NCI-H446 treated with DMSO at 0.1 percent for 48 hours (cell line): ENCODE data around the gene C14orf119.

Source experiments
- DNase-seq: peaks from one replicate; lab custom pipeline; 2025; lab: John Stamatoyannopoulos, UW

Gene C14orf119

GRCh38 chr14:23095196-23096108, at the start of gene C14orf119:
Gene C14orf119 (plus strand): TSS chr14:23095505. CDS start chr14:23097659, 2,154 bp downstream.
- DNase-seq, result no peak

DNA sequence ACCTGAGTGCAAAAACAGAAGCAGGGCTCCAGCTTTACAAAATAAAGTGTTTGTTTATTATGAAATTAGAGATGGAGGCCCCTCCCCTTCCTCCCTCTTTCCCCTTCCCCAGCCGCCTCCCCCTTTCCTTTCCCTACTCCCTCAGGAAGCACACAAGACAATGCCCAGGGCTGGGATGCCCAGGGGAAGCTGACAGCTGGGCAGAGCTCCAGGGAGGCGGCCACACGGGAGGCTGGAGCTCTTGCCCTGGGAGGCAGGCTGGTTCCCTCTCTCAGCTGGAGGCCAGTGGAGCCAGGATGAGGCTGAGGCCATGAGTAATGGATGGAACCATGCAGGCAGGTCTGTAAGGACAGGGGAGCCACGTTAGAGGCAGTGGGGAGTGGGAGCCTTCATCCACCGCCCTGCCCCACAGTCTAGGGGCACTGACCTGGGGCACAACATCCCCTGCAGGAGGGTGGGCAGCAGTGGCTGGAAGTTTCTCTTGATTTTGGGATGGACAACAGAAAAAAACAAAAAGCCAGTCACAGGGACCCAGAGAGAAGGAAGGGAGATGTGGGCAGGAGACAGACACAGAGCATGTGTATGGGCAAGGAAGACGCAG, 48.2 kb upstream of the C14orf119 start:
- no peak for DNase-seq

DNA sequence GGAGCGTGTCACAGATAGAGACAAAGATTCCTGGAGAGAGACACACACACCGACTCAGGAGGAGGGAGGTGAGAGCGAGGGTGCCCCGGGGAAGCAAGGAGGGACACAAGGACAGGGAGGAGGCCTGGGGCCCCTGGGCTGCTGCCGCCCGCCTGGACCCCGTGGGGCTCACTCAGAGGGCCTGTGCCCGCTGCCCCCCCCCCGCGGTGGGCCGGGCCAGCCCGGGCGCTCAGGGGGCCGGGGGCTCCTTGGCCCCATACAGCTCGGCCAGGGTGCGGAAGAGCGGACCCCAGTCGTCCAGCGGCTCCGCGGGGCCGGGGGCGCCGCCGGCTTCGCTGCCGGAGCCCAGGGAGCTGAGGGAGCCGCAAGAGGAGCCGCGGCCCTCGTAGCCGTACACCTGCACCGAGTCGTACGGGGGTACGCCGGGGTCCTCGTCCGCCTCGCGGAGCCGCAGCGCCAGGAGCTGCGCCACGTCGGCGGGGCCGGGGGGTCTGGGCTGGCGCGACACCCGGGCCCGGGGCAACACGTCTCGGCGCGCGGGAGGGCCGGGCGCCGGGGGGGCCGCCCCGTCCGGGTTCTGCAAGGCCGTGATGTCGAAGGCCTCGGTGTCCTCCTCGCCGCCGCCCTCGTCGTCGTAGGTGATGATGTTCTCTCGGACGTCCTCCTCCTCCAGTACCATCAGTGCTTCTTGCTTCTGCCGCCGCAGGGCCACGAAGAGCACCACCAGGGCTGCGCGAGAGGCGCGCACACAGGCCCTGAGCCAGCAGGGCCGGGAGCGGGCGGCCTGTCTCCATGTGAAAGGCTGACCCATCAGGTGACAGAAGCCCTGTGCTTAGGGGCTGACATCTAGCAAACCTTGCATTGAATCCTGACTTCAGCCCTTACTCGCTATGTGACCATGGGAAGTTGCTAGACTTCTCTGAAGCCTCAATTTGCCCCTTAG, 47.3 kb upstream of the C14orf119 start:
- no peak for DNase-seq

GRCh38 chr14:23049011-23049410, 46.3 kb upstream of the C14orf119 start:
- no peak for DNase-seq

DNA sequence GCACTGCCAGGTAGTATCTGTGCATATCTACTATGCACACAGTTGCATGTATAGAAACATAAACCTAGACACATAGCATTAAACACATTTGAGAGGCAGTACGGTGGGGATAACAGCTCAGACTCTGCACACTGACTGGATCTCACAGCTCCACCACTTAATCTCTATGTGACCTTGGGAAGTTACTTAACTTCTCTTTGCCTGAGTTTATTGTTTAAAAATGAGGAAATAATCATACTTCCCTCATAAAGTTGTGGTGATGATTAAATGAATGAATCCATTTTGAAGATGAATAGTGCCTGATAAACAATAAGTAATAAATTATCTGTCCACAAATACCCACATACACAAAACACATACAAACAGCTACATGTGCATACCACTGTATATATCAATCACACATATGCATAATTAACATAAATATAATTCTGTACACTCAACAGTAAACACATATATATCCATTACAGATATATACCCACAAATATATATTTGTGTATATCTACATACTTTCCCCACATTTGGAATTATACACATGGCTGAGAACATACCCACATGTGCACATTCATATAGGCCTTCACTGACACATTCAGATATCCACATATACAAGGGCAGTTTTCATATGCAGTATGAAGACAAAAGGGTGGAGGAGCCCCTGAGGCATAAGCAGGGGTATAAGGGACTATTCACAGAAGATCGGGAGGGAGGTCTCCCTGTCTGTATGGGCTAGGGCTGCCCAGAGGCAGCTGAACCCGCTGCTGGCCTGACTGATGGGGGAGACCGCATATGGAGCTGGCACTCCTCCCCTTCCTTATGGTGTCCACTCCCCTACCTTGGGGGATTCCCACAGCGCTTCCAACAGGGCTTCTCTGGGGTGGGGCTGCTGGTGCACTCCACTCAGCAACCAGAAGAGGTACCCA, 43.9 kb upstream of the C14orf119 start:
- DNase-seq, result no peak

DNA sequence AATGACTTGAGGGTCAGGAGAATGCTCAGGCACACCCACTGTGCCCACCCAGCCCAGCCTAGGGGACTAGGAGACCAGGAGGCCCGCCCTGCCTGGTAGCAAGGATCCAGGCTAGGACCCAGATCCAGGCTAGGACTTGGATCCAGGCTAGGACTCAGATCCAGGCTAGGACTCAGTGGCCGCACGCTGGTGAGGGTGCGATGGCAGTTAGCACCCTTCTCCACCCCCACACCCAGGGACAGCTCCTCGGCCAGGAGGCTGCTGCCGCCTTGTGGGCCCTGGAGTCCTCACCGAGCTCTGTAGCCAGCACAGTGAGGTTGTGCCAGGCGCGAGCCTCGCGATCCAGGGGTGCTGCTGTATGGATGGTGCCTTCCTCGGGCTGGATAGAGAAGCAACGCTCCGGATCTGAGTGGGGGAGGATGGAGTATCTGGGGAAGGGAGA, 43.1 kb upstream of the C14orf119 start:
- DNase-seq, result no peak

GRCh38 chr14:23052671-23053070, 42.6 kb upstream of the C14orf119 start:
- no peak for DNase-seq

DNA sequence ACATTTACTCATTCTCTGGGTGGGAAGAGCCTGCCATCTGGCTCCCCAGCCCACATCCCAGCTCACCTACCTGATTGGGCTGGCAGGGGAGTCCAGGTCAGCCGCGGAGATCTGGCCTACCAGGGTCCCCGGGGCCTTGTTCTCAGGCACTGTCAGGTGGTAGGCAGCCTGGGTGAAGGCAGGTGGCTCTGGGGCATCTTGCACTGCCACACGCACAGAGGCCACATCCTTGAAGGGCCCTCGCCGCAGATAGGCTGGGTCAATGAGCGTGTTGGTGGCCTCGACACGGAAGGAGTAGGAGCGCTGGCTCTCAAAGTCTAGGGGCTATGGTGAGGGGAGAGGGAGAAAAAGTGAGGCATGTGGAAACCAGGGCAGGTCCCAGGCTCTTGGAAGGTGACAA, 41.9 kb upstream of the C14orf119 start:
- no peak for DNase-seq

- DNase-seq, result no peak
These were observed 41.1 kb upstream of the C14orf119 start for GRCh38 chr14:23054000-23054811.

DNA sequence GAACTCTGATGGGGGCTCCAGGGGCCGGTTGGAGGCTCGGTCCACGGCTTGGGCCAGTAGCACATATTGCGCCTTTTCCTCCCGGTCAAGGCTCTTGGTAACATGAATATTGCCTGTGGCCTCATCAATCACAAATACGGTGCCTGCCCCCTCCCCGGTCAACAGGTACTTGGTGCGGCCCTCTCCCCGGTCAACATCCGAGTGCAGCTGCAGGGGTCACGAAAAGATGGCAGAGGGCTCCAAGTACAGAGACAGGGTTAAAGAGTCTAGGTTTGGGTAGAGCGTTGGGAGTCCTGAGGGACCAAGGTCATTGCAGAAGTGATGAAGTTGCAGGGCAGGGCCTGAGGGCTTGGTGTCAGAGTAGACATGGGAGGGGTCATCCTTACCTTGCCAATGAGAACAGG, 40.2 kb upstream of the C14orf119 start:
- no peak for DNase-seq

DNA sequence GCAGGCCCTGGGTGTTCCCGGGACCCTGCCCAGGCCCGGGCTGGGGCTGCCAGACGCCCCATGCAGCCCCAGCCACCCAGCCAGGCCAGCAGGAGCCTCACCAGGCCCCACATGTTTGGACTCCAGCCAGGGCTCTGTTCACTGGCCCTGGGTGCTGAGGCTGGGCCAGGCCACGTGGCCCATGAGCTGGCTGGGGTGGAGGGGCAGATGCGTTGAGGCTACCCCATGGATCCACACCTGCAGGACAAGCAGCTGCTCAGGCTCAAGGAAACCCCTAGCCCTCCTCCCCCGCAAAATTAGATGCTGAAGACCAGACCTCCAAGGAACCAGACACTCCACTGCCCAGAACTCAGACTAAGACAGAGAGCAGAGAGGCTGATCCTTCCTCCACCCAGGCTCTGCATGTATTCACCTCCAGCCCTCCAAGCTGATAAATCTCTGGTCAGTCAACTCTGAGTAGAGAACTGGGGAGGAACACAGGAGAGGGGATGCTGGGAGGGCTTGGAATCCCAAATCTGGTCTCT, 39.6 kb upstream of the C14orf119 start:
- DNase-seq, result no peak

DNA sequence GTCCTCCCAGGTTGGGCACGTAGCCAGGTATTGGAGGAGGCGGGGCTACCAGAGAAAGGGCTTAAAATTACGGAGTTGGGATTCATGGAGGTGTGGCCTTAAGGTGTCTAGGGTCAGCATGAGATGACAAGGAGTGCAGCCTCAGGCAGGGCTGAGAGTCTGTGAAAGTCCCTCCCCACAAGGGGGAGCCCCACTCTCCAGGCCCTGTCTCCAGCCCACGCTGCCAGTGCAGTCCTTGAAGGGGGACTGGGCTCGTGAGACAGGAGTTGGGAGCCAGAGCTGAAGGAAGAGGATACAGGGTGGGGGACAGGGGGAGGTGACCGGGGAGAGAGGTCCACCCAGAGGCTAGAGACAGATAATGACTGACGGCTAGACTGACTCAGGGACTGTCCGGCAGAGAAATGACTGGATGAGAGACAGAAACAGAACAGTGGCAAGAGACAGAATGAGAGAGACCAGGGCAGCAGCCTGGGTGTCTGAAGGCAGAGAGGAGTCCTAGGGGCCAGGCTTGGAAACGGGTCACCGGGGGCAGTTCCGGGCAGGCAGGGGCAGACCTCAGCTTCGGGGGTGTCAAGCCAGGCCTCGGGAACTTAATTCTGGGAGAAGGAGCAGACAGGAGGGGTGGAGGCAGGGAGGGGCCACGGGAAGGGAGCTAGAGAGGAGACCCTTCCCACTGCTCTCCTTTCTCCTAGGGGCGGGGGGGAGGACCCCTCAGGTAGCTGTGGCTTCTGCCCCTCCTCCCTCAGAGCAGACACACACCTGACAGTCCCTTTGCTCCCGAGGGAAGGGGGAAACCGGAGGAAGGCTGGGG, 39.0 kb upstream of the C14orf119 start:
- DNase-seq, result no peak

DNA sequence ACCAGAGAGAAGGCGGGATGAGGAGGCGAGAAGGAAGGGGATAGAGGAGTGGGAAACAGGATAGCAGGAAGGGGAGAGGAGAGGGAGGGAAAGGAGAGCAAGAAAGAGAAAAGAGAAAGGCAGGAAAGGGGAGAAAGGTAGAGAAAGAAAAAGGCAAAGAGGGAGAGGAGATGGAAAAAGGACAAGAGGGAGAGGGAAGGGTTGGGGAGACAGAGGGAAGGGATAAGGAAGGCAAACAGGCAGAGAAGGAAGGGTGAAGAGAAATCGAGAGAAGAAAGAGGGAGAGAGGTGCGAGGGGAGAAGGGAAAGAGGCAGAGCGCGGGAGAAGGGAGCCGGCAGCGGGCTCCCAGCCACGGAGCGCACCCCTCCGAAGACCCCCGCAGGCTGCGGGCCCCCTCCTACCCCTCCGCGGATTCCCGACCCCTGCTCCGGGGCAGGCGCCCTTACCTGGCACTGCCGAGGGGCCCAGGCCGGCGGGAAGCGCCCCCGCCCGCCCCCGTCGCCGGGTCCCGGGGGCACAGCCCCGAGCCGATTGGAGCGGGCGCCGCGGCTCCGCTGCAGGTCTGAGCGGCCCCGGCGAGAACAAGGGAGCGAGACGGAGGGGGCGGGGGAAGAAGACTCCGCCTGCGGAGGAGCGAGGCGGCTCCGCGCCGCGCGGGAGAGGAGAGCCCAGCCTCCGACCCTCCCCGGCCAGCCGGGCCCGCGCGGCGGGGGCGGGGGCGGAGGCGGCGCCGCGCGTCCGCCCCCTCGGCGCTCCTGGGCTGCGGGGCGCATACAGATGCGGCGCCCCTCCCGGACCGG, 38.1 kb upstream of the C14orf119 start, which contains the start of gene CDH24:
TSS of gene CDH24 (minus strand) at position 565 of the 801 bp plus-strand sequence. CDS start 1,787 bp downstream, outside the sequence.
- DNase-seq, result no peak

GRCh38 chr14:23057757-23058653, 37.3 kb upstream of the C14orf119 start:
- no peak for DNase-seq

GRCh38 chr14:23058654-23059504, 36.4 kb upstream of the C14orf119 start:
- no peak for DNase-seq
